ENCODE measurements around the gene C4B.

- TF ChIP-seq CTCF (IDR thresholded peaks at IDR 0.05): no peak
- no peak for TF ChIP-seq POLR2AphosphoS5 (IDR thresholded peaks at IDR 0.05)
Measured at GRCh38 chr6:32057966-32058365, 43.4 kb downstream of the C4B start.

Data from breast epithelium (tissue), 3 donors.